ENCODE data around the gene LEPROT.
"Not testable (repeated sequence)": the region's sequence is repeated elsewhere in the genome, so short reads cannot be mapped to it uniquely, and the experiment has no call there.

The LEPROT gene

DNA sequence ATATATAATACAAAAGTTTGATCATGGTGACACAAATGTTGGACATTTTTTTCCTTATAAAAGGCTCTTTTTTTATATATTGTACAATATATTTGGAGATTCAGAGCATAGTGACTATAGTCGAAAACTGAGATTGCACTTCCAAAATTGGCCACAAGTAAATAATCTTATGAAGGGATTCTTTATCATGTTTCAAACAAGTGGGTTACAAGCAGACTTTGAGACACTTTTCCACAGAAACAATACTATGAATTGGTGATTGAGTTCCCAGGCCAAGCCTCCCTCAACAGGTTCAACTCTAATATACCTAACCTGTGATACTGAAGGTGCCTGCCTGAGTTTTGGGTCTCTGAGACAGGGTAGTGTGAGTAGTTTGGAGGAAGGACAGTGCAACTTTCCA is 13.8 kb downstream of the LEPROT start:
- no peak for FAIRE-seq
- no peak for DNase-seq (ENCODE audit: extremely low spot score, insufficient read length, low read depth)

DNA sequence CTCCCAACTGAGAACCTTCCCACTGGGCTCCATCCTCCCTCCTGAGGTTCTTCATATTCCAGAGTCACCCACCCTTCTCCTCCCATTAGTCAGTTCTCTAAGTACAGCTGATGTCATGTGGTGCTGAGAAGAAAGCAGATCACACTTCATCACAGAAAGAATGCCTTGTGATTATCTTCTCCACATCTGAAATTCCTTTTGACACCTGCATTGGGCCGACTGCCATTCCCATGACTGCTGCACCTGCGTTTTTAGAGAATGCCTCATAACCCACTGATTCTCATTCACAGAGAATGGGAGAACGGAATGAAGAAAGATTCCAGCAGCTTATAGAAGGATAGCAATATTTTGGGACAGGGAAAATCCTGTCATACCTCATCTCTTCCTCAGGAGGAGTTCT is 14.3 kb downstream of the LEPROT start:
- no peak for DNase-seq (ENCODE audit: extremely low spot score, insufficient read length, low read depth)
- no peak for FAIRE-seq

DNA sequence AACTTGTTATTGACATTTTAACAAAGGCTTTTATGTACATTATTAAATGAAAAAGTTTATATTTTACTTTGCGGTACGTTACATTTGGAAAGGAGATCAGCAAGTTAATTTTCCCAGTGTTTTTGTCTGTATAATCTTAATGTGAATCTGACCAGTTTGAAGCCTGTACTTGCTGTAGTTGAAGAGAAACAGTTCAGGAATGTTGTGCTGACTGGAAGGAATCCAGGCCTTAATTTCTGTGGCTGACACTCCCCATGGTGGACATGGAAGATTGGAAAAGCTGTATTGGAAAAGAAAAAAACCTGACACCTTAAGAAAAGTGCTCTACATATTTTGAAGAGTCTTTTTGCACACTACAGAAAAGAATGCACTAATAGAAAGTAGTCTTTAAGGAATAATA is 15.5 kb downstream of the LEPROT start:
- no peak for DNase-seq (ENCODE audit: extremely low spot score, insufficient read length, low read depth)
- FAIRE-seq: no peak

DNA sequence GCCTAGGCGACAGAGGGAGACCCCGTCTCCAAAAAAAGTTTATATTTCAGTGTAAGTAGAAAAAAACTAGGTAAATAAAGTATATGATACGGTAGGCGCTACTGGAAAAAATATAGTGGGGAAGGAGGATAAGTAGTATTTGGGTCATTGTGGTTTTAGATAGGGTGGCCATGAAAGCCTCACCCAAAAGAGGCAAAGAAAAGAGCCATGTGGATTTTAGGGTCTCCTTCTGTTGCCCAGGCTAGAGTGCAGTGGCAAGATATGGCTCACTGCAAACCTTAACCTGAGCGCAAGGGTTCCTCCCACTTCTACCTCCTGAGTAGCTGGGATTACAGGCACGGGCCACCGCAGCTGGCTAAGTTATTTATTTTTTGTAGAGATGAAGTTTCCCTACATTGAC is 17.1 kb downstream of the LEPROT start:
- DNase-seq (ENCODE audit: extremely low spot score, insufficient read length, low read depth) (no peak), FAIRE-seq (no peak)

DNA sequence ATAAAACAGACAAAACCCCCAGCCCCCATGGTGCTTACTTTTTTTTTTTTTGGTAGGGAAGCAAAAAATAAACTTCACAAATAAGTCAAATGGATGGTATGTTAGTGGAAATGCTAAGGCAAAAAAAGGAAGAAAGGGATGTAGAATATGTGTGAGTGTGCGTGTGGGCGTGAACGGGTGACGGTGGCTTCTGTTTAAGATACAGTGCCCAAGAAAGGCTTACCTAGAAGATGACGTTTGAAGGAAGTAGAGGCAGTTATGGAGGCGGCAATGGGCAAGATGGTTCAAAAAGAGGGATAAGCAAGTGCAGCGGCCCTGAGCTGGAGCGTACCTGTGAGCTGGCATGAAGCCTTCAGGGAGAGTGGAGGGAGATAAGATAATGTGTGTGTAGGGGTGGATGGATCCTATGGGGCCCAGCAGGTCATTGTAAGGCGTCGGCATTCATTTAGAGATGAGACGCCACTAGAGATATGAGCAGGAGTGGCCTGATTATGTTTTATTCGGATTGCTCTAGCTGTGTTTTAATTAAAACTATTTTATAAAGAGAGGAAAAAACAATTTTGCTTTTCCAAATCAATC is 19.9 kb downstream of the LEPROT start:
- FAIRE-seq (no peak), DNase-seq (ENCODE audit: extremely low spot score, insufficient read length, low read depth) (no peak)

DNA sequence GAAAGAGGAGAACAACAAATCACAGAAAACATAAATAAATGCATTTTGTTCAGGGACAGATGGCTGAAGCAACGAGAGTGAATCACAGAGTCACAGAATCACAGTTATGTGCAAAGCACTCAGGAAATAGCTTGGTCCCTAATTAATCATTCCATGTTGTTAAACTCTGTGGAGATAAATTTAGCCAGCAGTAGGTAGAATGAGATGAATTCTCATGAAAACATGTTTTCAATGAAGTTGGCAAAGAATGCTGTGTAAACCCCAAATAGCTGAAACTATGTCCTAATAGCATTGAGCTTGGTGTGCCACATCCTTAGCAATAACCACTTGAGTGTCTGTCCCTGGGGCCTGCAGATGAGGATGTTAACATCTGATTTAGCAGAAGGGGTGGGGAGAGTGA is 20.4 kb downstream of the LEPROT start:
- DNase-seq (ENCODE audit: extremely low spot score, insufficient read length, low read depth) (no peak), FAIRE-seq (no peak)

DNA sequence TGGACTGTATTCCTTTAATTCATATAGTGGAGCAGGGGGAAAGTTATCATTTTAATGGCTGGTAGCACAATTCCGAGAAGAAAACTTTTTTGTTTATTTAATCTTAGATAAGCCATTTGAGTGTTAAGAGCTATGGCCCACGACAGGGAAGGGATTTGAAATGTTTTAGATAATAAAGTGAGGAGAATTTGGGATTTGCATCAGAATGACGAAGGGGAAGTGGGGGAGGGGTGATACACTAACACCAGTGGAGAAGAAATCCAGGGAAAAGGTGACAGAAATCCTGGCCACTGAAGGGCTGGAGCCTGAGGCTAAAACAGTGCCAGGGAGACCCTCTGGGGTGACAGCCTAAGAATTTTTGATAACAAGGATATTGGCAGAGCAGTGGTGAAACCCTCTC is 21.0 kb downstream of the LEPROT start:
- FAIRE-seq (no peak), DNase-seq (ENCODE audit: extremely low spot score, insufficient read length, low read depth) (no peak)

DNA sequence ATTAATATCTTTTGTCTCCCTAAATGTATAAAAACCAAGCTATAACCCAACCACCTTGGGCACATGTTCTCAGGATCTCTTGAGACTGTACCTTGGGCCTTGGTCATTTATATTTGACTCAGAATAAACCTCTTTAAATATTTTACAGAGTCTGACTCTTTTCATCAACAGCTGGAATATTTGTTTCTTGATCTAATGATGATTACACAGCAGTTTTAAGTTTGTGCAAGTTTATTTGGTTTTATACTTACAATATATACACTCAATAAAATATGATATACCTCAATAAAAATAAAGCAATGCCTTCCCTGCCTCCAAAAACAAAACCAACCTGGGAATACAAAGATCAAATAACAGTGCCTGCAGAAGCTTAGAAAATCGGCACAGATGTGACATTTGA is 22.0 kb downstream of the LEPROT start:
- DNase-seq (ENCODE audit: extremely low spot score, insufficient read length, low read depth) (no peak), FAIRE-seq (no peak)

DNA sequence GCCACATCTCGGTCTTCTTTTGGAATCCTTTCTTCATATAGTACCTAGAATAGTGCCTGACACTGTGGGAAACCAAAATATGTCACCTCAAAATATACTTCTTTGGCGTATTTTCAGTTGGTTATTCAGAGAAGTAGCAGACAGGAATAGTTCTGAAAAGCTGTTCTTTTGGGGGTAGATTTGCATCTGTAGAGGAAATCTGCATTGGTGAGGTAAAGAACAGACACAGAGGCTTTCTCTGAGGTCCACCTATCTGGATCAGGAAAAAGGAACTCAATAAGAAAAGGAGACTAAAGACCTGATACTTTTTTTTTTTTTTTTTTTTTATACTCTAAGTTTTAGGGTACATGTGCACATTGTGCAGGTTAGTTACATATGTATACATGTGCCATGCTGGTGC is 23.2 kb downstream of the LEPROT start:
- no peak for FAIRE-seq
- no peak for DNase-seq (ENCODE audit: extremely low spot score, insufficient read length, low read depth)

DNA sequence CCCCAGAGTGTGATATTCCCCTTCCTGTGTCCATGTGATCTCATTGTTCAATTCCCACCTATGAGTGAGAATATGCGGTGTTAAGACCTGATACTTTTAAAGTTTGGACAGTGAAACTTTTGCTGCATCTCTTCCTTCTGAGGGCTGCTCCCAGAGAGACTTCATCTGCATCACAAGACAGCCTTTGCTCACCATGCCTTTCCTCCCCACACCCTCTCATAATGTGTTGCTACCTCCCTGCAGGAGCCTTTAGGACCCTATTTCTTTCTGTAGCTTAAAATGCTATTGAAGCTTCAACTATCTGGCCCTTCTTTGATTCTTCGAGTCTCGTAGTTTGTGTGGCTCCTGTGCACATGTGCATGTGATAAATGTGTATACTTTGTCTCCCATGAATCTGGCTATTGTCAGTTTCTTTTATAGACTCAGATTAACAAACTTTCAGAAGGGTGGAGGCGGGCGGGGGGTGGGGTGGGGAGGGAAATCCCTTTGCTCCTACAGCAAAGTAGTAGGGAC is 23.7 kb downstream of the LEPROT start:
- no peak for FAIRE-seq
- no peak for DNase-seq (ENCODE audit: extremely low spot score, insufficient read length, low read depth)

DNA sequence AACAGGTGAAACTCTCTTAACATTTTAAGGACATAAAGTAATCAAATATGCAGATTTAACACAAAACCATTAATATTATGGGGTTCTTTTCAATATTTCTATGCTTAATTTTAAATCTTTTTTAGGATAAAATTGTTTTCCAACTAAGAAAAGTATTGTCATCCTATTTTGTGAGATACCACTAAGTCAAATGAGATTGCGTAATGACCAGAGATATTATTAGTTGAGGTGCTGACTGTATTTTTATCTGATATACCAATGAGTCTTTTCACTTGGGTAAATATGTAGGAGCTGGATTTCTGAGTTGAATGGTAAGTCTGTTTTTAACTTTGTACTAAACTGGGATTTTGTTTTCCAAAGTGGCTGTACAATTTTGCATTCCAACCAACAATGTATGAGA is 25.4 kb downstream of the LEPROT start:
- no peak for DNase-seq (ENCODE audit: extremely low spot score, insufficient read length, low read depth)
- no peak for FAIRE-seq

DNA sequence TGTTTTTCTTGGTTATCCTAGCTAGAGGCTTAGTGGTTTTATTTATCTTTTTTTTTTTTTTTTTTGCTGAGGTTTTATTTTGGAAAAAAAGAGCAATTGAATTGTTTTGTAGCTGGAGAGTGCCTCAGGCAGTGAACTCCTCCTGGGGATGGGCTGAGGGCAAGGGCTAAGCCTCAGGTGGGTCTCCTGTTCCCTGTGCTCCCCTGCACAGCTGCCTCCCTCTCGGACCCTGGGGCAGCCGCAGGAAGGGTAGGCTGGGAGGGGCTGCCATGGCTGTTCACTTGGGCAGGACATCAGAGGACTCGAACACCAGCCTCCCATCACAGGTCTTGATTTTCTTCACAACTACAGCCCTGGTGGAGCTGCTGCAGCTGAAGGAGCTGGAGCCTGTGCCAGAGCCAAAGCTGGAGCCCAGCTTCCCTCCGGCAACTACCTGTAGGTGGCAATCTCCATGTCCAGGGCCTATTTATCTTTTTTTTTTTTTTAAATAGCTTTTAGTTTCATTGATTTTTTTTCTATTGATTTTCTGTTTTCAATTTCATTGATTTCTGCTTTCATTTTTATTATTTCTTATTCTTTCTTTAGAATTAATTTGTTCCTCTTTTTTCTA is 28.9 kb downstream of the LEPROT start:
- DNase-seq (ENCODE audit: extremely low spot score, insufficient read length, low read depth): no peak
- FAIRE-seq: no peak

DNA sequence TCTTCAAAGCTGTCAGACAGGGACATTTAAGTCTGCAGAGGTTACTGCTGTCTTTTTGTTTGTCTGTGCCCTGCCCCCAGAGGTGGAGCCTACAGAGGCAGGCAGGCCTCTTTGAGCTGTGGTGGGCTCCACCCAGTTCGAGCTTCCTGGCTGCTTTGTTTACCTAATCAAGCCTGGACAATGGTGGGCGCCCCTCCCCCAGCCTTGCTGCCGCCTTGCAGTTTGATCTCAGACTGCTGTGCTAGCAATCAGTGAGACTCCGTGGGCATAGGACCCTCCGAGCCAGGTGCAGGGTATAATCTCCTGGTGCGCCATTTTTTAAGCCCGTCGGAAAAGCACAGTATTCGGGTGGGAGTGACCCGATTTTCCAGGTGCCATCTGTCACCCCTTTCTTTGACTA is 35.2 kb downstream of the LEPROT start:
- FAIRE-seq; DNase-seq (ENCODE audit: extremely low spot score, insufficient read length, low read depth): not testable (repeated sequence)

DNA sequence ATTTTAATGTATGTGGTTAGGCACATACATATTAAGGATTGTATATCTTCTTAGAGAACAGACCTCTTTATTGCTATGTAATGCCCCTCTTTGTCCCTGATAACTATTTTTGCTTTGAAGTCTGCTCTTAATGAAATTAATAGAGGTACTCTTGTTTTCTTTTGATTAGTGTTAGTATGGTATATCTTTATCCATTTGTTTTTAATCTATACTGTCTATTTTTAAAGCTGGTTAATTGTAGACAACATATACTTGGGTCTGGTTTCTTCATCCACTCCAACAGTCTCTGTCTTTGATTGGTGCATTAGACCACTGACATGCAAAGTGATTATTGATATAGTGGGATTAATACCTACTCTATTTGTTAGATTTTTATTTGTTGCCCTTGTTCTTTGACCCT is 36.0 kb downstream of the LEPROT start:
- no peak for FAIRE-seq
- no peak for DNase-seq (ENCODE audit: extremely low spot score, insufficient read length, low read depth)

DNA sequence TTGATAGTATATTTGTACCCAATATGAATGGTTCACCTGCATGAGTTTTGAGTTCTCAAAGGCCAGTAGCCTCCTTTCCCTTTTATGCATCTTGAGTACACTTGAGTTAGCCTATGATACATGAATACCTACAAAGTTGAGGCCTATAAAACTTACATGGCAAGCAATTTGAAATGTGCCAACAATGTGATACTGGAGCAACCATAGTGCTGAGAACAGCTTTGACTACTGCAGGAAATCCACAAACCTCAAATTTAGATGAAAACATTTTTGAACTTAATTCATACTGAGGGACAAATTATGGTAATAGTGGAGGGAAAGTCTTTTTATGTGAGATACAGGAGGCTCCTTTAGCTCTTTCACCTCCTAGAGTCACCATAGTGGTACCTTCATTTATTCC is 37.4 kb downstream of the LEPROT start:
- FAIRE-seq (no peak), DNase-seq (ENCODE audit: extremely low spot score, insufficient read length, low read depth) (no peak)

DNA sequence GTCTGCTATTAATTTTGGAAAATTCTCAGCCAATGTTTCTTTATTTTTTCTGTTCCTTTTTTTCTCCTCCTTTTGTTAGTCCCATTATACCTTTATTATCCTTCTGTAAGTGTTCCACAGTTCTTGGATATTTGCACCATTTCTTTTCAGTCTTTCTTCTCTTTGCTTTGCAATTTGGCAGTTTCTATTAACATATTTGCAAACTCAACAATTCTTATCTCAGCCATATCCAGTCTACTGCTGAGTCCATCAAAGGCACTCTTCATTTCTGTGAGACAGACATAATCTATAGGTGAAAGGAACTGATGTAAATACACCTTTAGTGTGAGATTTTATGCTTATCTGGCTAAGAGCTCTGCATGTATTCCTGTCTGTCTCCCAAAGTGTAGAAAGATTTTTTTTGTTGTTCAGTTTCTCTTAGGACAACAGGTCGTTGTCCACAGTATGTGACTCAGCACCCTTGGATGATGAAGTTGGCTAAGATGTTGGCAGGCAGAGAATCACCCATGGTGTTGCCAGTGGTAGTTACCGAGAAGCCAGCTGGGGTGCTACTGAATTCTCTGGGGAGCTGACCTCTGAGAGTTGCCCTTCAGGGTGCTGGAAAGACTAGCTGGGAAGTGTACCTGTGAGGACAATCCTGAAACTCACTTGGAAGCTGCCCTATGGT is 38.4 kb downstream of the LEPROT start:
- DNase-seq (ENCODE audit: extremely low spot score, insufficient read length, low read depth) (no peak), FAIRE-seq (no peak)

DNA sequence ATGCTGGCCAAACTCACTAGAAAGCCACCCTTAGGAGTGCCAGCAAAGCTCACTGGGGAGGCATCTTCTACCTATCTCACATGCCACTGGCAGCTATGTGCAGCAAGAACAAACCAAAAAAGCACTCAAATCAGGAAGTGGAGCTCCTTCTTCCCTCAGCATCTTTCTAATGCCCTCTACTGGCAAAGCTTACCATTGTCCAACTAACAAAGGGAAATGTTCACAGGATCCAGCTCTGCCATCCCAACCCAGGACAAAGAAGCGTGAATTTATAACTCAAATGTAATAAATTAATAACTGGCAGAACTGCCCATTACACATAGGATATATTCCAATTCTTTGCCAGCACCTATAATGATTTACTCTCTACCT is 38.9 kb downstream of the LEPROT start:
- no peak for DNase-seq (ENCODE audit: extremely low spot score, insufficient read length, low read depth)

DNA sequence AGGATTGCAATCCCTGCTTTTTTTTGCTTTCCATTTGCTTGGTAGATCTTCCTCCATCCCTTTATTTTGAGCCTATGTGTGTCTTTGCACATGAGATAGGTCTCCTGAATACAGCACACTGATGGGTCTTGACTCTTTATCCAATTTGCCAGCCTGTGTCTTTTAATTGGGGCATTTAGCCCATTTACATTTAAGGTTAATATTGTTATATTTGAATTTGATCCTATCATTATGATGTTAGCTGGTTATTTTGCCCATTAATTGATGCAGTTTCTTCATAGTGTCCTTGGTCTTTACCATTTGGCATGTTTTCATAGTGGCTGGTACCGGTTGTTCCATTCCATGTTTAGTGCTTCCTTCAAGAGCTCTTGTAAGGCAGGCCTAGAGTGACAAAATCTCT is 45.4 kb downstream of the LEPROT start:
- not testable (repeated sequence) for DNase-seq (ENCODE audit: extremely low spot score, insufficient read length, low read depth); FAIRE-seq

More for the DNA sequence above, 38.9 kb downstream of the LEPROT start:
- FAIRE-seq: peak; percentile 33

DNA sequence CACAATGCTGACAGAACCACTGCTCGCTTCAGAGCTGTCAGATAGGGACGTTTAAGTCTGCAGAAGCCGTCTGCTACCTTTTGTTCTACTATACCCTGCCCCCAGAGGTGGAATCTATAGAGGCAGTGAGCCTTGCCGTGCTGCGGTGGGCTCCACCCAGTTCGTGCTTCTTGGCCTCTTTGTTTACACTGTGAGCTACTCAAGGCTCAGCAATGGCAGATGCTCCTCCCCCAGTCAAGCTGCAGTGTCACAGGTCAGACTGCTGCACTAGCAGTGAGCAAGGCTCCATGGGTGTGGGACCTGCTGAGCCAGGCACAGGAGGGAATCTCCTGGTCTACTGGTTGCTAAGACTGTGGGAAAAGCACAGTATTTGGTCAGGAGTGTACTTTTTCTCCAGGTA is 47.1 kb downstream of the LEPROT start:
- DNase-seq (ENCODE audit: extremely low spot score, insufficient read length, low read depth): no peak
- FAIRE-seq: no peak

DNA sequence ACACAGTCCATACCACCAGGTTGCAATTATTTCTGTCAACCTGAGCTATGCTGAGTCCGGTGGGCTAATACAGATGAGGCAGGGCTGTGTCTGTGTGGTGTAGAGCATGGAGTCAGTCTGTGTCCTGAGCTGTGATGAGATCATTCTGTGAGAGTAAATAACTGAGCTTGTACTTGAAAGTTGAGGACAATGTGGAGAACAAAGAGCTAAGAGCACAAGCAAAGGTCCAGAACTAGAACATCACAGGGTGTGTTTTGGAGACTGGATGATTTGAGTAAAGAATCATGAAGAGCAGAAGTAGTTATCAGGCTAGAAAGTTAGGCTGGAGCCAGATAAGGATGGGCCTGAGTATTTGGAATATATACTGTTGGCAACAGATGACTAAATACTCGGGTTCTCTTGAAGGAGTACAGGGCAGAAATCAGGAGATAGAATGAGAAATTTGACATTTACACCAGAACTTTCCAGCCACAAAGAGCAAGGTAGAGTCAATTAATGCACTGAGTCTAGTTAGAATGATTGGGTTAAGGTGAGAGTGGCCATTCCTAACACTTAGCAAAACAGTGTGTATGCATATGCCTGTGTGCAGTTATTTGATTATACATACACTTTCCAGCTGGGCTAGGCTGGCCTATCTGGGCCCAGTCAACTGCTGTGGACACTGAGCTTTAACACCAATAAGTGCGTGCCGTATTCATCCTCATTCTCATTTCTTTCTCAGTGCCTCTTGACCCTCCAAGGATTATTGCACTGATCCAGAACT is 48.8 kb downstream of the LEPROT start:
- FAIRE-seq (no peak), DNase-seq (ENCODE audit: extremely low spot score, insufficient read length, low read depth) (no peak)

DNA sequence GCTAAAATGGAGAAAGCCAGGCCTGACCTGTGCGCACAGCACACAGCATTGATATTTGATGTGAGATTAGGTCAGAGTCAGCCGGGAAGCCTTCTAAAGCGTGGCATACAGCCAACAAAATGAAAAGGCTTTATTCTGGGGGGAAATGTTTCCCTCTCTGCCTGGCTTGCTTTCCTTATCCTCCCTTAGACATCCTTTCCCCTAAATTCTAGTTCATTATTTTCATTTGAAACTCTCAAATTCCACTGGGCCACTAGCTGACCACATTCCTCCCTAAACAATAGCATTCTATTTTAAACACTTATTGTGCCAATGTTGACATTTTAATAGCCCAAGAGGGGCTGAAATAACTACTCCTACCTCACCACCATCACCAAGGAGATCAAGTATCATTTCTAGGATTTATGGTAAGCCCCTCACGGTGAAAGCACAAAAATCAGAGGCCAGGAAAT is 49.4 kb downstream of the LEPROT start:
- no peak for DNase-seq (ENCODE audit: extremely low spot score, insufficient read length, low read depth)
- no peak for FAIRE-seq
